Measurements from ENCODE around the gene C1orf53.

- TF ChIP-seq CTCF (IDR thresholded peaks at IDR 0.05), result no peak
- TF ChIP-seq EZH2 (IDR thresholded peaks at IDR 0.05; ENCODE audit: borderline replicate concordance, insufficient read depth, low read depth, low read length, poor library complexity, severe bottlenecking), result no peak
These were observed 35.5 kb downstream of the C1orf53 start for GRCh38 chr1:197937892-197938291.

All from B cell (primary cell).